ENCODE data around the gene SIGLEC5. TPM values are rescaled to one million over a fixed set of nuclear protein-coding genes. Genes with fewer than 3 reads are reported as not detected.

The SIGLEC5 gene
- total RNA-seq, 1 experiment from 2014 or later = not detected

GRCh38 chr19:51570962-51571575 lies 59.1 kb downstream of the SIGLEC5 start, which contains the start of gene ZNF175:
TSS of gene ZNF175 (plus strand) at chr19:51571283. CDS start at chr19:51573330, 2,047 bp downstream.
- TF ChIP-seq EZH2phosphoT487 (IDR thresholded peaks at IDR 0.05; ENCODE audit: borderline replicate concordance, low read length) = no peak
- TF ChIP-seq EZH2 (IDR thresholded peaks at IDR 0.05; ENCODE audit: low read length, unreplicated experiment) = no peak
- TF ChIP-seq CTCF (conservative IDR thresholded peaks at IDR 0.05; ENCODE audit: low read depth, low read length) = no peak
- no peaks in the 10 kb centered on the region for H3K27me3 ChIP-seq (ENCODE audit: low read length)
- H3K4me2 ChIP-seq (ENCODE audit: low read length) = peak within 1 kb of the TSS; percentile 97
- no peaks in the 10 kb centered on the region for H4K20me1 ChIP-seq (ENCODE audit: low read length)
- H3K79me2 ChIP-seq (ENCODE audit: low read length) = peaks cover 50% of the 10 kb centered on the region
- intact Hi-C loops (cut with micrococcal nuclease) = loop anchor here (1.0 kb wide), 2 partner anchors 23 to 232 kb away; no protein-coding TSS in a partner anchor
- peak within 1 kb of the TSS; percentile 62 for H3K9ac ChIP-seq (ENCODE audit: low read length)
- H3K4me3 ChIP-seq (ENCODE audit: low read length) = peak within 1 kb of the TSS; percentile 81
- CTCF ChIA-PET = interaction anchor here (0.6 to 0.7 kb wide), 3 partner anchors 24 to 96 kb away, joined by 3 read pairs; no protein-coding TSS in a partner anchor
- H3K27ac ChIP-seq (ENCODE audit: low read length) = peak within 1 kb of the TSS; percentile 75
- peak; percentile 65 for ATAC-seq
- H3F3A ChIP-seq (ENCODE audit: low read length, unreplicated experiment) = peaks cover 5% of the 10 kb centered on the region
- no peaks in the 10 kb centered on the region for H3K9me3 ChIP-seq (ENCODE audit: low read length)
- POLR2A ChIA-PET (ENCODE audit: unreplicated experiment) = no interaction called here
- H3K4me1 ChIP-seq (ENCODE audit: insufficient read depth, low read length) = peaks cover 71% of the 10 kb centered on the region
- DNase-seq = peak; percentile 100
- H3K36me3 ChIP-seq (ENCODE audit: low read depth, low read length) = peaks cover 20% of the 10 kb centered on the region
- no TSS peak for BruUV-seq (replicated peaks)
- H3K9me2 ChIP-seq (replicated peaks; ENCODE audit: low read length) = no peaks in the 10 kb centered on the region
- peak within 1 kb of the TSS; percentile 73 for H2AFZ ChIP-seq (ENCODE audit: low read length)

GRCh38 chr19:51568456-51568855 lies 61.7 kb downstream of the SIGLEC5 start:
- Histone ChIP-seq H3K9ac (ENCODE audit: low read length) (no peak overlapping the region), H3K36me3 (ENCODE audit: low read depth, low read length) (peaks cover under 1% of the 10 kb centered on the region; the same call in 1 of the 2 replicates), H3K4me1 (ENCODE audit: insufficient read depth, low read length) (peaks cover 59% of the 10 kb centered on the region), H4K20me1 (ENCODE audit: low read length) (no peaks in the 10 kb centered on the region), H3K9me2 (replicated peaks; ENCODE audit: low read length) (no peaks in the 10 kb centered on the region), H3K27ac (ENCODE audit: low read length) (no peak overlapping the region), H3F3A (ENCODE audit: low read length, unreplicated experiment) (peaks cover 4% of the 10 kb centered on the region), H2AFZ (ENCODE audit: low read length) (no peak overlapping the region), H3K4me3 (ENCODE audit: low read length) (no peak overlapping the region), H3K4me2 (ENCODE audit: low read length) (peak overlapping the region; percentile 46), H3K9me3 (ENCODE audit: low read length) (no peaks in the 10 kb centered on the region), H3K27me3 (ENCODE audit: low read length) (no peaks in the 10 kb centered on the region), H3K79me2 (ENCODE audit: low read length) (peaks cover 24% of the 10 kb centered on the region)
- POLR2A ChIA-PET (ENCODE audit: unreplicated experiment) = no interaction called here
- DNase-seq (peak; percentile 76), ATAC-seq (no peak)
- intact Hi-C loops (cut with micrococcal nuclease) = no loop called here
- CTCF ChIA-PET = no interaction called here
- no peak for TF ChIP-seq CTCF (conservative IDR thresholded peaks at IDR 0.05; ENCODE audit: low read depth, low read length)
- no peak for TF ChIP-seq EZH2phosphoT487 (IDR thresholded peaks at IDR 0.05; ENCODE audit: borderline replicate concordance, low read length)
- TF ChIP-seq EZH2 (IDR thresholded peaks at IDR 0.05; ENCODE audit: low read length, unreplicated experiment) = no peak
- no TSS peak for BruUV-seq (replicated peaks)

- CTCF ChIA-PET = no interaction called here
- peak overlapping the region; percentile 46 for H3K4me2 ChIP-seq (ENCODE audit: low read length)
- H3K9me3 ChIP-seq (ENCODE audit: low read length) = no peaks in the 10 kb centered on the region
- H3K4me3 ChIP-seq (ENCODE audit: low read length) = no peak overlapping the region
- H3K4me1 ChIP-seq (ENCODE audit: insufficient read depth, low read length) = peaks cover 50% of the 10 kb centered on the region
- no peaks in the 10 kb centered on the region for H3F3A ChIP-seq (ENCODE audit: low read length, unreplicated experiment)
- no peaks in the 10 kb centered on the region for H3K27me3 ChIP-seq (ENCODE audit: low read length)
- intact Hi-C loops (cut with micrococcal nuclease) = no loop called here
- H3K27ac ChIP-seq (ENCODE audit: low read length) = no peak overlapping the region
- peaks cover 15% of the 10 kb centered on the region for H3K79me2 ChIP-seq (ENCODE audit: low read length)
- DNase-seq (no peak), ATAC-seq (no peak)
- no peak overlapping the region for H3K9ac ChIP-seq (ENCODE audit: low read length)
- no peaks in the 10 kb centered on the region for H3K36me3 ChIP-seq (ENCODE audit: low read depth, low read length)
- no TSS peak for BruUV-seq (replicated peaks)
- no peak overlapping the region for H2AFZ ChIP-seq (ENCODE audit: low read length)
- TF ChIP-seq EZH2phosphoT487 (IDR thresholded peaks at IDR 0.05; ENCODE audit: borderline replicate concordance, low read length) (no peak), CTCF (conservative IDR thresholded peaks at IDR 0.05; ENCODE audit: low read depth, low read length) (no peak), EZH2 (IDR thresholded peaks at IDR 0.05; ENCODE audit: low read length, unreplicated experiment) (no peak)
- H4K20me1 ChIP-seq (ENCODE audit: low read length) = no peaks in the 10 kb centered on the region
- H3K9me2 ChIP-seq (replicated peaks; ENCODE audit: low read length) = no peaks in the 10 kb centered on the region
- POLR2A ChIA-PET (ENCODE audit: unreplicated experiment) = no interaction called here
These were observed 62.6 kb downstream of the SIGLEC5 start for GRCh38 chr19:51567583-51567982.

All from PC-3 (cell line).